GM12864 (cell line): Measurements from ENCODE around the gene TUBA3E.
"Not testable (repeated sequence)": the region's sequence is repeated elsewhere in the genome, so short reads cannot be mapped to it uniquely, and the experiment has no call there.

ENCODE experiments used
- DNase-seq: peaks from one replicate; pipeline ENCODE4 v3.0.0-alpha.2; 2011; ENCODE audit warnings: low read depth
- H3K4me3 ChIP-seq: 2 replicates; pipeline ENCODE4 v1.5.1; 2011; ENCODE audit warnings: mild to moderate bottlenecking, low read depth, low read length, control low read depth
- CTCF ChIP-seq: IDR thresholded peaks from 2 replicates; pipeline ENCODE4 v1.5.1; 2011; ENCODE audit warnings: low read depth, mild to moderate bottlenecking, moderate library complexity, low read length, control low read depth, inconsistent platforms; ENCODE audit errors: missing control alignments

TUBA3E gene

GRCh38 chr2:130152816-130153595 lies 45.2 kb downstream of the TUBA3E start:
- no peak for DNase-seq
- H3K4me3 ChIP-seq = no peak overlapping the region
- no peak for TF ChIP-seq CTCF

DNA sequence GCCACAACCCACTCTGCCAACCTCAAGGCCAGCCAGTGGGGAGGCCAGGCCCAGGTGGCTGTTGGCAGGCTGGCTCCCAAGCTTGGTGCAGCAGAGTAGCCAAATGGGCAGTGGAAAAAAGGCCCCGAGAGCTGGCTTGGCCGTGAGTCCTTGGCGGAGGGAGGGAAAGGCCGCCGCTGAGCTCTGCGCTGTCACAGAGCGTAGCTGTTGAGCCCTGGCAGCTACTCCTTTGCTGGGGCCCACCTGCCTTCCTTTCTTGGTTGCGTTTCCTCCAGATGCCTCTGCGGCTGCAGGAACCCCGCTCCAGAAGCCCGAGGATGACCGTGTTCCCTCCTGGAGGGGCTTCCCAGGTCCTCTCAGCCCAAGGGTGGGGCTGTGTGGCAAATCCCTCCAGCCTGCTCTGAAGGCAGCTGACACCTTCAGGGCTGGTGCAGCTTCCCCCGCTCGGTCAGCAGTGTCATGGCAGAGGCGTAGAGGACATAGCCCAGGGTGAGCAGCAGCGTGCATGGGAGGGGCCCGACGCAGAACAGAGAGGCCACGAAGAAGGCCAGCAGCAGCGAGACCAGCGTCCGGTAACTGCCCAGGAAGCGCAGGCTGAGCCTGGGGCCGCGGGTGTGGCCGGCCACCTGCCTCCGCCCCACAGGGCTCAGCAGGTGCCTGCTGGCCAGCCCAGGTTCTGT lies 46.0 kb downstream of the TUBA3E start:
- DNase-seq, H3K4me3 ChIP-seq: not testable (repeated sequence)

GRCh38 chr2:130151145-130151512 lies 47.1 kb downstream of the TUBA3E start:
- DNase-seq = not testable (repeated sequence)

GRCh38 chr2:130150181-130151144 lies 47.8 kb downstream of the TUBA3E start:
- no peak for DNase-seq
- no peak overlapping the region for H3K4me3 ChIP-seq
- no peak for TF ChIP-seq CTCF

More at GRCh38 chr2:130151145-130151512, 47.1 kb downstream of the TUBA3E start:
- H3K4me3 ChIP-seq = not testable (repeated sequence)

DNA sequence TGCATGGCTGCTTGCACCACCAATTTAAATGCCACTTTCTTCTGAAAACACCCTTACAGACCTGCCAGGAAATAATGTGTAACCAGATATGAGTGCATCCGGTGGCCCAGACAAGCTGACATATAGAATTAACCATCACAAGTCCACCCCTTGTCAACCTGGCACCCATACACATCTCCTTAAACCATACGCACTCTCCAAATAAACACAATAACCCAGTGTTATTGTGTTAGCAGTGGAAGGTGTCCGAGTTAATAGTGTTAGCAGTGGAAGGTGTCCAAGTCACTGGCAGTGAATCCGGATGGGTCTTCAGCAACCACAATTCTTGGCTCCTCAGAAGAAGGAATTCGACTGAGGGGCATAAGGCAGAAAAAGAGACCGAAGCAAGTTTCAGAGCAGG lies 49.7 kb downstream of the TUBA3E start:
- DNase-seq, H3K4me3 ChIP-seq: not testable (repeated sequence)

GRCh38 chr2:130145006-130145414 lies 53.2 kb downstream of the TUBA3E start, which contains the start of gene CCDC74B:
Gene CCDC74B (minus strand): TSS chr2:130145112. CDS start chr2:130144996, 116 bp downstream.
- peak within 1 kb of the TSS; percentile 51 for H3K4me3 ChIP-seq
- DNase-seq = not testable (repeated sequence)

- not testable (repeated sequence) for H3K4me3 ChIP-seq, DNase-seq
Observed at GRCh38 chr2:130143266-130144039, 54.8 kb downstream of the TUBA3E start.

GRCh38 chr2:130142396-130143265 lies 55.6 kb downstream of the TUBA3E start:
- peak overlapping the region; percentile 35 for H3K4me3 ChIP-seq
- DNase-seq = not testable (repeated sequence)
